Duodenal mucosa (tissue), 2 donors: Measurements from ENCODE around the gene ZBTB1.

Experiments
- H3K27ac ChIP-seq: one replicate; pipeline ENCODE4 v1.7.0; 2013; ENCODE audit warnings: low read depth, low read length
- H3K27me3 ChIP-seq, 2 donors: one replicate each; pipeline ENCODE4 v1.7.0; 2013; ENCODE audit warnings: low read length in 2 of 2, control low read depth in 1 of 2; ENCODE audit not compliant: insufficient read depth in 2 of 2, control insufficient read depth in 1 of 2
- H3K36me3 ChIP-seq, 2 donors: one replicate each; pipeline ENCODE4 v1.7.0; 2013; ENCODE audit warnings: low read length in 2 of 2, control low read depth in 1 of 2; ENCODE audit not compliant: insufficient read depth in 2 of 2, control insufficient read depth in 1 of 2
- H3K4me1 ChIP-seq, 2 donors: one replicate each; pipeline ENCODE4 v1.7.0; 2013; ENCODE audit warnings: low read length in 2 of 2, control low read depth in 1 of 2; ENCODE audit not compliant: insufficient read depth in 2 of 2, control insufficient read depth in 1 of 2
- H3K4me3 ChIP-seq, 2 donors: one replicate each; pipeline ENCODE4 v1.7.0; 2013; ENCODE audit warnings: low read length in 2 of 2, low read depth in 1 of 2
- H3K9ac ChIP-seq, 2 donors: one replicate each; pipeline ENCODE4 v1.7.0; 2013; ENCODE audit warnings: low read length in 2 of 2, low read depth in 1 of 2
- H3K9me3 ChIP-seq, 2 donors: one replicate each; pipeline ENCODE4 v1.7.0; 2013; ENCODE audit warnings: low read length in 2 of 2, control low read depth in 1 of 2; ENCODE audit not compliant: control insufficient read depth in 1 of 2

Gene ZBTB1

GRCh38 chr14:64495252-64495651 lies 9.3 kb upstream of the ZBTB1 start:
- no peak overlapping the region for H3K27ac ChIP-seq
- H3K9ac ChIP-seq: no peak overlapping the region
- no peaks in the 10 kb centered on the region for H3K4me1 ChIP-seq
- H3K4me3 ChIP-seq: no peak overlapping the region
- peaks cover 3% of the 10 kb centered on the region in 2 donors for H3K36me3 ChIP-seq
- H3K9me3 ChIP-seq: no peaks in the 10 kb centered on the region
- H3K27me3 ChIP-seq: no peaks in the 10 kb centered on the region

DNA sequence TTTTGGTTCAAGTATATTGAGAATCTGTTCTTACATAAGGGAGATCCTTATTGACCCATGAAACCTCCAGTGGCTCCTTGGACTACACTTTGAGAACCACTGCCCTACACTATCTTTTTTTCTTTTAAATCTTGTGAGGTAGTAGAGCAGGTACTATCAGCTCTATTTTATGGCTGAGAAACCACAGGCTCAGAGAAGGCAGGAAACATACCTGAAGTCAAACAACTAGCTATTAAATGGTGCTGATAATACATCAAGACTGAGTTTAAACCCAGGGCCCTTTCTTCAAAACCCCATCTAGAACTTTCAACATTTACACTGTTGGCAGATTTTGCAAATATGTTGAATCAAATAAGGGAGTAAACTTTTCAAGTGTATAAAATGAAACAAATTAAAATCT lies 7.8 kb upstream of the ZBTB1 start:
- peaks cover 10 to 11% of the 10 kb centered on the region in 2 donors for H3K4me1 ChIP-seq
- H3K9me3 ChIP-seq: no peaks in the 10 kb centered on the region
- H3K4me3 ChIP-seq: no peak overlapping the region
- H3K27me3 ChIP-seq: no peaks in the 10 kb centered on the region
- H3K9ac ChIP-seq: no peak overlapping the region
- no peak overlapping the region for H3K27ac ChIP-seq
- H3K36me3 ChIP-seq: peaks cover 0 to 3% of the 10 kb centered on the region in 2 donors

- no peak overlapping the region for H3K9ac ChIP-seq
- no peak overlapping the region for H3K4me3 ChIP-seq
- peaks cover 20 to 25% of the 10 kb centered on the region in 2 donors for H3K4me1 ChIP-seq
- peaks cover 0 to 3% of the 10 kb centered on the region in 2 donors for H3K36me3 ChIP-seq
- H3K27me3 ChIP-seq: no peaks in the 10 kb centered on the region
- no peak overlapping the region for H3K27ac ChIP-seq
- H3K9me3 ChIP-seq: no peaks in the 10 kb centered on the region
Measured at GRCh38 chr14:64500088-64500487, 4.5 kb upstream of the ZBTB1 start.

- no peaks in the 10 kb centered on the region for H3K36me3 ChIP-seq
- H3K9ac ChIP-seq: peak overlapping the region; percentile 93 to 97
- H3K27me3 ChIP-seq: no peaks in the 10 kb centered on the region
- H3K4me3 ChIP-seq: peak overlapping the region; percentile 93 to 94
- no peaks in the 10 kb centered on the region for H3K9me3 ChIP-seq
- peak overlapping the region; percentile 14 for H3K27ac ChIP-seq
- peaks cover 23 to 35% of the 10 kb centered on the region in 2 donors for H3K4me1 ChIP-seq
Measured at GRCh38 chr14:64501411-64502171, 3.0 kb upstream of the ZBTB1 start.

GRCh38 chr14:64502456-64502855 lies 2.1 kb upstream of the ZBTB1 start:
- Histone ChIP-seq H3K9me3 (no peaks in the 10 kb centered on the region), H3K4me3 (peak overlapping the region; percentile 93 to 94), H3K27ac (peak overlapping the region; percentile 100), H3K4me1 (peaks cover 32 to 42% of the 10 kb centered on the region in 2 donors), H3K36me3 (no peaks in the 10 kb centered on the region), H3K27me3 (no peaks in the 10 kb centered on the region), H3K9ac (peak overlapping the region; percentile 93 to 97)

GRCh38 chr14:64502887-64503433 lies 1.6 kb upstream of the ZBTB1 start:
- peak overlapping the region; percentile 100 for H3K27ac ChIP-seq
- no peaks in the 10 kb centered on the region for H3K36me3 ChIP-seq
- peak overlapping the region; percentile 93 to 97 for H3K9ac ChIP-seq
- H3K4me3 ChIP-seq: peak overlapping the region; percentile 93 to 94
- H3K9me3 ChIP-seq: no peaks in the 10 kb centered on the region
- H3K4me1 ChIP-seq: peaks cover 37 to 47% of the 10 kb centered on the region in 2 donors
- no peaks in the 10 kb centered on the region for H3K27me3 ChIP-seq

DNA sequence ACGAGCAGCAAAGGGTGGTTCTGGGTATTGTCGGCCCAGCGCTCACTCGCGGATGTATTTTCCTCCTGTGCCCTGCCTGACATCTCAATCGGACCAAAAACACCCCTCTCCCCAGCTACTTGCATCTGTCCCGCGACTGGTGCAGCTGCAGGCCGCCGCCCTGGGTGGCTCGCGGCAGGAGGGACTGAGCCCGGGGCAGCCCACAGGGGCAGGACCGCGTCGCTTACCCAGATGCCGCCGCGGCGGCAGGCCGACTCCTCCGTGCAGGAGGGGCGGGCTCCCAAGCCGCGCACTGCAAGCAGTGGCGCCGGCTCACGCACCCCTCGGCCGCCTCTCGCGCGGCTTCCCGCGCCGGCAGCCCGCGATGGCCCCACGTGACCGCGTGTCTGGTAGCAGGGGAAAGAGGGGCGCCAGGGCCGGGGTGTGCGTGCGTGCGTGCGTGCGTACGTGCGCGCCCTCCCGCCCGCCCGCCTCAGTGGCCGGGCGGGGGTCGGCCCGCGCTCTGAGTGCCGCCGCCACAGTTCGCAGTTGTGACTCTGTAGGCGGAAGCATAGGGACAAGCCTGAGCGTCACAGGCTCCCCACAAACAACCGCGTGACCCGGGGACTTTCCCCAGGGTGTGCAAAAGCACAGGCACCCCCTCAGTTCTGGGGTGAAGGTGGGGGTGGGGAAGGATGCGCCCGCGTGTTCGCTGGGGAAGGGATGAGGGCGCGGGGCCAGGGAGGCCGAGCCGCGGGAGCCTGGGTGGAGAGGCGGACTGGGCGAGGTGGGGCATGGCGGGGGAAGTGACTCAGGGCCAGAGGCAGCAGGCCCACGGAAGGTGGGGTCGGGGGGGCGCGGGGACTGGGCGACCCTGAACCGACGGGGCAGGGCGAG lies 898 bp upstream of the ZBTB1 start, which contains the start of gene ZBTB25:
TSS of gene ZBTB25 (minus strand) at position 405 of the 876 bp plus-strand sequence. CDS start 13,305 bp downstream, outside the sequence.
- Histone ChIP-seq H3K4me1 (peaks cover 41 to 55% of the 10 kb centered on the region in 2 donors), H3K27ac (peak within 1 kb of the TSS; percentile 100), H3K9me3 (no peaks in the 10 kb centered on the region), H3K4me3 (peak within 1 kb of the TSS; percentile 93 to 94), H3K27me3 (no peaks in the 10 kb centered on the region), H3K36me3 (no peaks in the 10 kb centered on the region), H3K9ac (peak within 1 kb of the TSS; percentile 93 to 97)

GRCh38 chr14:64504897-64505794 lies 576 bp downstream of the ZBTB1 start:
- no peaks in the 10 kb centered on the region for H3K27me3 ChIP-seq
- peaks cover 43 to 57% of the 10 kb centered on the region in 2 donors for H3K4me1 ChIP-seq
- peak overlapping the region; percentile 100 for H3K27ac ChIP-seq
- no peaks in the 10 kb centered on the region for H3K36me3 ChIP-seq
- peak overlapping the region; percentile 93 to 97 for H3K9ac ChIP-seq
- H3K9me3 ChIP-seq: no peaks in the 10 kb centered on the region
- peak overlapping the region; percentile 93 to 94 for H3K4me3 ChIP-seq

DNA sequence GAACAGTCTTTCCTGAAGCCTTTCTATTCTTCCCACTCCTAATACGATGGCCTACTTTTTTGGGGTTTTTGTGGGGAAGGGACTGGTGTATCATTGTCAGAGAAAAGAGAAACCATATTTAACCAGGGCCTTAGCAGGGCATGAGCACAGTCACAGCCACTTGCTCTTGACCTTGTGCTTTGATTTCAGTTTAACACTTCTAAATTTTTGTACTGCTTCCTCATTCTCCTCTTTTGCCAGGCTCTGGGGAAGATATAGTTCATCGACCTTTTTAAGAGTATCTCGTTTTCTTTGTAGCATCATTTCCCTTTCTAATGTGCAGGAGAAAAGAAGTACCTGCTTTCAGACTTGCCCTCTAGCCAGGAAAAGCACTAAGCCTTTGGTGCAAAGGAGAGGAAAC lies 2.2 kb downstream of the ZBTB1 start:
- H3K9ac ChIP-seq: peak overlapping the region; percentile 30 to 93

More for the DNA sequence above, 2.2 kb downstream of the ZBTB1 start:
- peaks cover 50 to 54% of the 10 kb centered on the region in 2 donors for H3K4me1 ChIP-seq
- H3K36me3 ChIP-seq: no peaks in the 10 kb centered on the region
- no peaks in the 10 kb centered on the region for H3K9me3 ChIP-seq
- H3K27ac ChIP-seq: peak overlapping the region; percentile 55
- peak overlapping the region; percentile 50 to 93 for H3K4me3 ChIP-seq
- H3K27me3 ChIP-seq: no peaks in the 10 kb centered on the region
